DMS153 (cell line): ENCODE measurements around the gene NIPA2.

Experiments used
- DNase-seq: peaks from one replicate; lab custom pipeline; 2025; lab: John Stamatoyannopoulos, UW

Gene NIPA2

DNA sequence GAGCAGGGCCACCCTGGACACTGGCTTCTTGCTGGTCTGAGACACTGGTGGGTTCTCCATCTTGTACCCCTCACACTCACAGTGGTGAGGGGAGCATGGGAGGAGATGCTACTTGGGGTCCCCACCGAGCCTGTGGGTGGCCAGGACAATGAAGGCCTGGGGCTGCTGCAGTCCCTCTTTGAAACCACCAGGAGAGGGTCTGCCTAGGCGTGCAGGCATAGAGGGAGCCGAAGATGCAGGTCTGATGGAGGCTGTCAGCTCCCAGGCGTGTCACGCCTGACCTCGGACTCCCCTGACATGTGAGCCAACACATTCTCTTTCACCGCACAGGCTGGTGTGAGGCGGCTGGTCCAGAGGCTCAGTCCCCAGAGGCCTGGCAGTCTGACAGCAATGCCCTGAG lies 39.1 kb downstream of the NIPA2 start:
- no peak for DNase-seq

DNA sequence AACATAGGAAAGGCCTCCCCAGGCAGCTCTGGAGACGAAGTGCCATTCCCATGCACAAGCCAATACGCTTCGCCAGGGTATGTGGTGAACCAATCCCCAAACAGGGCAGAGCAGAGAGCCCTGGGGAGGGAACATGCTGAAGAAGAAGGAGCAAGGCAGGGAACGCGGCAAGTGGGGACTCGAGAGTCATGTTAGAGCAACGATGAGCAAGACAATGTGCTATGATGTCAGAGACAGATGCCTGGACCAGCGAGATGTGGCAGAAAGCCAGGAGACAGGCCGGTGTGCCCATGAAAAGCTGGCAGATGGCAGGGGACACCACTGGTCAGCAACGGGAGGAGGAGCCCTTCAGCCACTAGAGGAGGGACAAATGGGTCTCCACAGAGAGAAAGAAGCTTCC lies 39.6 kb downstream of the NIPA2 start:
- no peak for DNase-seq

DNA sequence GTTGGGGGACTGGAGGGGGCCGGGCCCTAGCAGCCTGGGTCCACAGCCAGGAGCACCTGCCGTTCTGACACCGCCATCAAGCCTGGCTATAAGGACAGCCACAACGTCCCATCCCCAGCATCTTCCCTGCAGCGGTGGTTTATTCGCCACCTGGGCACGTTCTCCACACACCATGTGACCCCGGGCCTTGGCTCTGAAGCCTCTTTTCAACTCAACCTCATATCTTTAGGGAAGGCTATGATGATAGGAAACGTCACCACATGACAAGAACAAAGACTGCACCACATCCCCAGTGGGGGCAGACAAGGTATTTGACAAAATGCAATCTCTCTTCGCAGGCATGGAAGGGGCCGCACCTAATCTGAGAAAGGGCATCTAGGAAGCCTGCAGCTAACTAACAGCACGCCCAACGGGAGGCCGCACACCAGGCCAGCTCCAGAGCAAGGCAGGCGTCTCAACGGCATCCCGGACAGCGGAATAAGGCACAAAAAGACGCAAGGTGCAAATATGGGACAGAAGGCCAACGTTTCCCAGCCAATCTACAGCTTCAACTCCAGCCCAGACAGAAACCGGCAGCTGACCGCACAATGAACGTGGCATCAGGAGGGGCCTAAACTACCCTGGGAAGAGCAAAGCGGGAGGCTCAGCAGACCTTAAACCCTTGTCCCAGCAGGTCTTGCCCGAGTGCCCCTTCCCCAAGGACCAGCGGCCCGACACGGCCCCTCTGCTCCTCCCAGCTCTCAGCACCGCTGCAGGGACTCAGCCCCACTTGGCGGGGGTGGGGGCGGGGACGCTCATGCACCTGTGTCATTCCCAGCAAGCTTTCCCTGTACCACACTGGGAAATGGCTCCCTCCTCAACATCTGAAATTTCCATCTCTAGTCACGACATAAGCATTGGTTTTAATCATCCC lies 41.9 kb downstream of the NIPA2 start:
- no peak for DNase-seq

DNA sequence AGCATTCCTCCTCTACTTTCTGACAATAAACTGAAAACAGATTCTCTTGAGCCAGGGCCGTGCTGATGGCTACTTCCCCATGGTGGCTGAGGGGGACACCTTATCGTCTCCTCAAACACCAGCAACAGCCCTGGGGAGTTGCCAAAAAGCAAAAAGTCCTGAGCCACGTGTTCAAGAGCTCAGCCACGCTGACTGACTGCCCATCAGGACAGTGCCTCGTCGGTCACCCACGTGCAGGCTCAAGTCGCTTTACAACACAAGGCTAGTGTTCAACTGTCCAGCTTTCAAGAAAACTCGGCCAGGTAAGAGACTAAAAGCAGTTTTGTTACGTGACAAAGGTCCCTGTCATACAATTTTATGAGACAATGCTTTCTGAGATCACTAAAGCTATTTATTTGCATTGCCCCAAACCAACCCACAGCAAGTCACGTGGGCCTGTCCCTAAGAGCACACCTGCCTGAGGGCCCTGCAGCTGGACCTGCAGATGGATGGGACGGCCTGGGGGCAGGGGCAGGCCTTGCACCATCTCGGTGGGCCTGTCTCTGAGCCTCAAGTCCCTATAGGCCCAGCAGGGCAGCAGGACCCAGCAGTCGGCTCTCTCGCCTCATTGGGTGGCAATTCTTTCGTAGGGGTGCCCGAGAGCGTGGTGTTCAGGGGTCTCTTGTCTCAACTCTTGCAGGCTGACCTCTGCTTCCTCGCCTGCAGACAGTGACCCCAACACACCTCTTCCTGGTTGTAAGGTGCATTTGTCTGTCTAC lies 42.7 kb downstream of the NIPA2 start:
- no peak for DNase-seq

DNA sequence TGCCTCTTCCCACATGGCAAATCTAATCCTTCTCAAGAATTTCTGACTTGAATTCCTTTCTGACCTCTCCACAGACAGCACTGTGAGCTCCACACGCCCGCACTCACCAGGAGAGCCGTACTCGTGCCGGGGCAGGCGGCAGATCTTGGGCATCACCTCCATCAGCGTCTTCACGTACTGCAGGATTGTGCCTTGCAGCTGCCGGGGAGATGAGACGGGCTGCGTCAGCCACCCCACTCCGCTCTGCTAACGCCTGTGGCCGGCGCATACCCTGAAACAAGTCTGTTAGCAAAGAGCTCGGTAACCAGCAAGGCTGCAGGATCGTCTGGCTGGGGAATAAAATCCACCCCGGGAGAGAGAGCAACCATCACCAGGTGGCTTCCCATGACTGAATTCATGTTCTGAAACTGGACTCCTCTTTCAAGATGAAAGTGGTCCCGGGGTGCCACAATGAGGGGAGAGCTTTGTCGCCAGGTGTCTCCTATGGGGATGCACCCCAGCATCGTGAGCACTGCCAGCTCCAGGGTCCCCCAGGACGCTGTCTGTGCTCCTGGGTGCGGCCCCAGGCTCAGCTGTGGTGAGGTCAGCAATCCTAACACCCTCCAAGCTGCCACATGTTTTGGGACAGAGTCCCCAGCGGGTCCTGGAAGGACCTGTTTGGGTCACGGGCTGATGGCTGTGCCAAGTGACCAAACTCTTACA lies 43.4 kb downstream of the NIPA2 start:
- DNase-seq: no peak

- no peak for DNase-seq
Observed at GRCh38 chr15:22883196-22883595, 44.7 kb downstream of the NIPA2 start.

- DNase-seq: no peak
Observed at GRCh38 chr15:22884344-22884743, 45.9 kb downstream of the NIPA2 start.

DNA sequence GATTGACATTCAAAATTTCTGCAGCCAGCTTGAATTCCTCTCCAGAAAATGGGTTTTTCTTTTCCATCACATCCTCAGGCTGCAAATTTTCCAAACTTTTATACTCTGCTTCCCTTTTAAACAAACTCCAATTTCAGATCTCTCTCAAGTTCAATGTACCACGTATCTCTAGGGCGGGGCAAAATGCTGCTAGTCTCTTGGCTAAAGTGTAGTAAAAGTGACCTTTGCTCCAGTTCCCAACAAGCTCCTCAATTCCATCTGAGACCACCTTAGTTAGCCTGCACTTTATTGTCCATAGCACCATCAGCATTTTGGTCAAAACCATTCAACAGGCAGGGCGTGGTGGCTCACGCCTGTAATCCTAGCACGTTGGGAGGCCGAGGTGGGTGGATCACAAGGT lies 46.7 kb downstream of the NIPA2 start:
- DNase-seq: no peak

DNA sequence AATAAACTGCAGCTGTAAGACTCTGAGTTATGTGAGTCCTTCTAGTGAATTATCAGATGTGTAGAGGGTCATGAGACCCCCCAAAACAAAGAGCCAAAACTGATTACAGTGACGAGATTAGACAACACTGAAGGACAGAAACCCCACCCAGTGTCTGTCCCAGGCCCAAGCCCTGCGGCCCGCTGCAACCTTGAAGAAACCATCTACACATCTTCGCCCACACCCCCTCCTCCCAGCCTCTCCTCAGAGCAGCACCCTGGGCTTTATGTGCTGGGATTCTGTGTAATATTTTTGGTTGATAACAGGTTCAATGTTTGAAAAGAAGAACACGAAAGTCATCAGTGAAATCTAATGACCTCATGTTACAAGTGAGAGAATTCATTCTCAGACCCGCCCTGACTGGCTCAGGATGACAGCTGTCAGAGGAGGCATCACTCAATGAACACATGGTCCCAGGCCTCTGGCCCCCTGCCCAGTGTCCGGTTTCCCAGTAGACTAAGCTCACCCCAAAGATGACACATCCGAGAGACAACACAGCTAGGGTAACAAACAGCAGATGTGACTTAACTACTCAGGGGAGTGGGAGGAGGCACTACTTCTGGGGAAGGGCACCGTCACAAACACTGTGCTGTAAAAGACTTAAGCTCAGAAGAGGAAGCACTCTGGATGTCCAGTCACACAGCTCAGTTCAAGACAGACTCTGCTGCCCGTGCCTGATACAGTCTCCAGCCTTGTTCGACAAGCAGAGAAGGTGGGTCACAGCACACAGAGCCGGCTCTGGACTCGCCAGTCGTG lies 48.9 kb downstream of the NIPA2 start:
- no peak for DNase-seq

DNA sequence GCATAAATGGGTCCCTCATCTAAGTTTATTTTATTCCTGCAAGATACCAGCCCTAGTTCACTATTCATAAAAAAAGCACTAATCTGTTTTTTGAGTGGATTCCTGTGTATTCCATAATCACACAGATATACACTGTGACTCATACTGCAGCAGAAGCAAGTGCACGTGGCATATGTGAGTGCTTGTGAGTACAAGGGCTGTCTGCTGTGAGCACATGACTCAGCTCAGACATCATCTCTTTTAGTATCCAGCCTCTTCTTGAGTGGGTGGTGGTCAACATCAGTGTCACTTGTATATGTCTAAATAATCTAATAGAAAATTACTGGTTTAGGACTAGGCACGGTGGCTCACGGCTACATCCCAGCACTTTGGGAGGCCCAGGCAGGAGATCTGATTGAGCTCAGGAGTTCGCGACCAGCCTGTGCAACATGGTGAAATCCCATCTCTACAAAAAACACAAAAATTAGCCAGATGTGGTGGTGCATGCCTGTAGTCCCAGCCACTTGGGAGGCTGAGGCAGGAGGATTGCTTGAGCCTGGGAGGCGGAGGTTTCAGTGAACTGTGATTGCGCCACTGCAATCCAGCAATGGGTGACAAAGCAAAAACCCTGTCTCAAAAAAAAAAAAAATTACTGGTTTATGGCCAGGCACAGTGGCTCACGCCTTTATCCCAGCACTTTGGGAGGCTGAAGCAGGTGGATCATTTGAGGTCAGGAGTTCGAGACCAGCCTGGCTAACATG lies 49.8 kb downstream of the NIPA2 start:
- no peak for DNase-seq

DNA sequence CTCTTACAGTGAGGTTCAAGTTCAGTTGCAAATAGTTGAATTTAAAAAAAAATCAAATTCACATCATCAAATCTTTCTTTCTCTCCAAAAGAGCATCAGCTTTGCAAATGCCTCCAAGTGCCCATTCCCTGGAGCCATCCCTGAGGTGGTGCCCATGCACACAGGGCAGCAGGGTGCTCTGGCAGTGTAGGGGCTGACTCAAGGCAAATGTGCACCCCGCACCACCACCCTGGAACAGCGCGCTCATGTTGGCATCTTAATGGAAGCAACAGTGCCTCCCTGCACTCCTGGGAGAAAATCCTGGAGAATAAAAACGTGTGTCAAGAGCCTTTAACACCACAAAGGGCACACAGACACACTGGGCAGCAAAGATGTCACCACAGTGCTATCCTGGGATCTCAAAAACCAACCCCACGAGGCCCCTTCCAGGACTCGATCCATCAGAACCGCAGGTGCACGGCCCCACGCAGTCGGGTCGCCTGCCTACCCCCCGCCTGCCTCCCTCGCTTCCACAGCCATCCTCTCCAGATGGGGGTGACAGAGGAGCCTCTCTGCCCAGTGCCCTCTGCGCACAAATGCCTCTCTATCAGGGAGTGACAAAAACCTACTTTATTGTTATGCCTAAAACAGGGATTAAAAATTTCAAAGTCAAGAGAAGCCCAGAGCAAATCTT lies 50.8 kb downstream of the NIPA2 start:
- no peak for DNase-seq

DNA sequence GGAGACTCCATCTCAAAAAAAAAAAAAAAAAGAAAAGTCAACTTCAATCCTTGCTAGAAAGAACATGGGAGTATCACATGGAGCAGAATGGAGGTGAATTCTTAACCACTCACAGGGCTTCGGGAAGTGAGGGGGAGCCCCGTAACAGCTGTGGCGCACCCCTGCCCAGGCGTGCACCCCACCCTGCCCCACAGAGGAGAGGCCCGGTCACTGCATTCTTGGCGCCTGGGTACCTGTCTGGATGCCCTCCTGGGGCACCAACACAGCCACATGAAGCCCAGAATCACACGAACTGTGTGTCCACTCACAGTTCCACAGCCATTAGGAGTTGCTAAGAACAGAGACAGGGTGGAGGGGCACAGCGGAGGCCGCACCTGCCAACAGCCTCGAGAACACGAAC lies 51.8 kb downstream of the NIPA2 start:
- DNase-seq: no peak

DNA sequence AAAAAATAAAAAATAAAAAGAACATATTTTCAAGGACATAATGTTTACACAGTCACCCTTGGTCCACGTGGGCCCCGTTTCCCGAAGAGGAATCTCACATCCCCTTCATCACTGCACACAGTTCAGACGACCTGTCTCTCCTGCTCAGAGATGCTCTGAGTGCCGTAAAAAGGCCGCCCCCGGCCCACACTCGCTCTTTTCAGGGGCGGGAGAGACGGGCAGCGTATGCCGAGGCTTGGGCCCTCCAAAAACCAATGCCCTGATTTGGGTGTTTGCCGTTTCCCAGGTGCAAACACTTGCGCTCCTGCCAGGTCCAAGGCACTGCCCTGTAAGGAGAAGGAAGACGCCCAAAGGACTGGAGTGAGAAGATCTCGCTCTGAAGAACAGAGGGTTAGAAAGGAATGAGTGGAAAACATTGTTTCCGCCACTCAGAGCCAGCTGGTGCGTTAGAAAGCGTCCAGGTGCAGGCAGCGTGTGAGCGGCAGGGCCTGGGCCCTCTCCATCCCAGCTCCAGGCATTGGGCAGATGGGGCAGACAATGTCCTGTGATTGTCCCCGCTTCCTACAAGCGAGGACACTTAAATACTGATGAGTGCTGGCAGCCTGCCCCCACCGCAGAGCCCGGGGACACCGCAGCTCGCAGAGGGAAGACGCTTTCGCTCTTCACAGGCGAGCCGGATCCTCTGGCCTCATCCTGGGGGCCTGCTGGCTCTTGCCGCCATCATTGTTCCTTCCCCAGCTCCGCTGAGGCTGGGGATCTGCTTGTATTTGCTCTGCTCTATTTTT lies 53.2 kb downstream of the NIPA2 start:
- no peak for DNase-seq

GRCh38 chr15:22892333-22892732 lies 53.9 kb downstream of the NIPA2 start:
- DNase-seq: no peak

- DNase-seq: no peak
Observed at GRCh38 chr15:22893081-22893480, 54.6 kb downstream of the NIPA2 start.

- no peak for DNase-seq
Observed at GRCh38 chr15:22893881-22894280, 55.4 kb downstream of the NIPA2 start.

GRCh38 chr15:22895465-22896190 lies 57.2 kb downstream of the NIPA2 start:
- no peak for DNase-seq

DNA sequence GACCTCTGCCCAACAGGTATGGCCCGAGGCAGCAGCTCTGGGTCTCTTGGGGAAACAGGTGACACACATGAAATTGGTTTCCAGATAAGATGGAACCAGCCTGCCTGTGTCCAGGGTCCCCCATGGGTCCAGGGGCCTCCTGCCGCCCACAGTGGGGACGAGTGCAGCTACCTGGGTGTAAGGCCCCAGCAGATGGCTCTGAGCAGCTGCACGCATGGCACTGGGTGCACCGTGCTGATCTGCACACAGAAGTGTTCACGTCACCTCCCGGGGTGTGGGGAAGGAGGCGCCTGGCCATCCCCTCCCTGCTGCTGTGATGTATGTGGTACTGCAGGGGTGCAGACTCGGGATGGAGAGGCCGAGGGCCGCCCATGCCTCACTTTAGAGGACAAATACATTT lies 63.6 kb downstream of the NIPA2 start:
- DNase-seq: no peak

- DNase-seq: no peak
Observed at GRCh38 chr15:22902578-22902977, 64.1 kb downstream of the NIPA2 start.
